ENCODE results near the gene PIGR.
"Not testable (repeated sequence)": the region's sequence is repeated elsewhere in the genome, so short reads cannot be mapped to it uniquely, and the experiment has no call there.

PIGR gene

GRCh38 chr1:206933333-206933945, 12.8 kb downstream of the PIGR start:
- peak; percentile 59 to 79 for DNase-seq

DNA sequence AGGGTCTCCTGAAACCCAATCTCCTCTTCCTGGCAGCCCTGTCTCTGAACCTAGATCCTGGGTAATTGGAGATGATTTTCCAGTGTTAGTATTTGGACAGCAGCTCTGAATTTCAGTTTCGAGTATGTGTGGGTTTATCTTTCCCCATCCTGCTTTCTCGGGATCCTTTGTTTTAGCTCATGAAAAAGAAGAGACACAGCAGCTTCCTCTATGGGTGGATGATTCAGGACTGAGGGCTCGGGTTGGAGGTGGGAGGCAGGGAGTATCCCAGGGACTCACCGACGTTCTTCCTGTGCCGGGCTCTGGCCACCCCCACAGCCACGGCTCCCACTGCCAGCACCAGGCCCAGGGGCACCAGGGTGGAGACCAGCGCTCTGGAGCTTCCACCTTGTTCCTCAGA, 14.1 kb downstream of the PIGR start:
- DNase-seq = peak; percentile 63 to 84

GRCh38 chr1:206931709-206932108, 14.6 kb downstream of the PIGR start:
- DNase-seq = no peak

DNA sequence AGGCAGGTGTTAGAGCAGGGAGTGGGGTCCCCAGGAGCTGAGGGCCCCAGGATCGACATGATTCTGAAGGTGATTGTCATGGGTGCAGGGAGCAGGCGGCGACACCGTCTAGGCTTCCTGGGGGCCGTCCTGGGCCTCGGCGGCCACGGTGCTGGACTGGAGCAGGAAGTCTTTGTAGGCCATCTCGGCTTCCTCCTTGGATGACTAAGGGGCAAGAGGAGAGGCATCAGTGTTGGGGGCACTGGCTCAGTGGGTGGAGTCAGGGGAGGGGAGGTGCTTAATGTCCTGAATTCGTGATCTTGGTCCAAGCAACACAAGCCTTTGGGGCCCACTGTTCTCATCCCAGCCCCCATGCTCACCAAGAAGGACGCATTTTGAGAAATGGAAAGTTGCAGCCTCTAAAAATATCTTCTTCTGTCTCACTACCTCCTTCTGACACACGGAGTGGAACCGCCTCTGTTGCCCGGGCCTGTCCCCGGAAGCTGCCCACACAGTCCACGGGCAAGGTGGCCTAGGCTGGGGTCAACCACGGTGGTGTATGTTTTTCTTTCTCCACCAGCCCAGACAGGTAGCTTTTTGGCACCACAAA, 16.0 kb downstream of the PIGR start:
- peak; percentile 69 to 82 for DNase-seq

DNA sequence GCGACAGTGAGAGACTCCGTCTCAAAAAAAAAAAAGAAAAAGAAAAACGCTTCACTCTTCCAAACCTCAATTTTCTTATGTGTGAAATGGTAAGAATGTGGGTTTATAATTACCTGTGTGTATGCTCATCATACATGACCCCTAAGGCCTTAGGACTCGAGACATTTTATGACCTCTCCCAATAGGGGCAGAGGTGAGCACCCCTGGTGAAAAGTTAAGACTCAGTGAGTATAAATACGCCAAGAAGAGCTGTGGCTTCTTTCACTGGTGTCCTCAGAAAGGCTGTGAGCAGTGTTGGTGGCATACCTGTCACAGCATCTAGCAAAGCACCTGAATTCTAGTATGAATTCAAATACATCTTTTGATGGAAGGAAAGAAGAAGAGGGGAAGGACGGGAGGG, 16.7 kb downstream of the PIGR start:
- DNase-seq = no peak

- no peak for DNase-seq
Measured at GRCh38 chr1:206926286-206926685, 20.0 kb downstream of the PIGR start.

GRCh38 chr1:206925106-206925736, 21.0 kb downstream of the PIGR start:
- peak; percentile 96 for DNase-seq

GRCh38 chr1:206924592-206925105, 21.6 kb downstream of the PIGR start:
- peak; percentile 40 to 82 for DNase-seq

- not testable (repeated sequence) for DNase-seq
Measured at GRCh38 chr1:206923961-206924557, 22.2 kb downstream of the PIGR start.

DNA sequence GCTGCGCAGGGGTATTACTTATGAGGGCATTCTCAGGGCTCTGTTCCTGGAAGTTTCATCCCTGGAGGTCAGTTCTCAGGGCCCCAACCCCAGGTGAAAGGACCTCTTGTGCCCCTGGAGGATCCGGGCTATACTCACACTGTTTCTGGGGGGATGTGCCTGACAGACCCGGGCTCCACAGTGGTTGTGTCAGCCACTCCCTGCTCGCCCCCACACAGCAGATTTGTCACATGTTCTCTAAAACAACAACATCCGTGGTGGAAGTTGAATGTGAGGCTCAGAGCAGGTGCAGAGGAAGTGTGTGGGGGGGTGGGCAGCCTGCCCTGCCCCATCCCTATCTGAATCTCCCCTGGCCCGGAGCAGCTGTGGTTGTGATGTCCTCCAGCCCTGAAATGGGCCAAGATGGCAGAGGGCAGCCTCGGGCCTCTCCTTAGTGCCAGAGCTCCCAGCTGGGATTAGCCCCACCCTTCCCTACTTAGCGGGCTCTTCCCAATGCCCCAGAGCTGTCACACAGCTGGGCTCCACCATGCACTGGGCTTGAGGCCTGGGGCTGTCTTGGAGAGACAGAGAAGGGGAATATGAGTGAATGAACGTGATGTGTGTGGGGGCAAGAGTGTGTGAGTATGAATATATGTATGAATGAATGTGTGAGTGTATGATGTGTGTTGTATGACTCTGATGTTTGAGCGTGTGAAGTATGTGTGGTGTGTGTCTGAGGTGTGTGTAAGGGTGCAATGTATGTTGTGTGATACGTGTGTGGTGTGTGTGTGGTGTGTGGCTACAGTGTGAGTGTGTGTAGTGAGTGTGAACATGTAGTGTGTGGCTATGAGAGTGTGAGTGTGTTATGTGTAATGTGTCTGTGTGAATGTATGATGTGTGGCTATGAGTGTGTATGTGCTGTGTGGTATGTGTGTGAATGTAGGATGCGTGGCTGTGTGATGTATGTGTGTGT, 23.0 kb downstream of the PIGR start:
- DNase-seq = peak; percentile 60 to 88

DNA sequence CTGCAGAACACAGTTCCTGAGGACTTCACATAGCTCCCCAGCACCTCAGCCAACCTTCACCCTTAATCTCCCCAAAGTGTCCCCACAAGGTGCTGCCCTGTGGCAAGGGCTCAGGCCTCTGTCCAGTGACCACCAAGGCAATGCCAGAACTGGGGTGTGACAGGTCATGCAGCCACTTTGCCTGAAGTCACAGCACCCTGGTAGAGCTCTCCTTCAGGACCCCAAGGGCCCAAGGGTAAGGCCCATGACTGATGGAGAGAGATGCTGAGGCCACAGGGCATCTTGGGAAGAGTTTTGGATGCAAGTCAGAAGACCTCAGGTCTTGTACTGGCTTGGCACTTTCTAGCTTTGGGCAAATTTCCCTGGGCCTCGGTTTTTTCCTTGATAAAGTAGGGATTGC, 23.7 kb downstream of the PIGR start:
- DNase-seq = no peak

DNA sequence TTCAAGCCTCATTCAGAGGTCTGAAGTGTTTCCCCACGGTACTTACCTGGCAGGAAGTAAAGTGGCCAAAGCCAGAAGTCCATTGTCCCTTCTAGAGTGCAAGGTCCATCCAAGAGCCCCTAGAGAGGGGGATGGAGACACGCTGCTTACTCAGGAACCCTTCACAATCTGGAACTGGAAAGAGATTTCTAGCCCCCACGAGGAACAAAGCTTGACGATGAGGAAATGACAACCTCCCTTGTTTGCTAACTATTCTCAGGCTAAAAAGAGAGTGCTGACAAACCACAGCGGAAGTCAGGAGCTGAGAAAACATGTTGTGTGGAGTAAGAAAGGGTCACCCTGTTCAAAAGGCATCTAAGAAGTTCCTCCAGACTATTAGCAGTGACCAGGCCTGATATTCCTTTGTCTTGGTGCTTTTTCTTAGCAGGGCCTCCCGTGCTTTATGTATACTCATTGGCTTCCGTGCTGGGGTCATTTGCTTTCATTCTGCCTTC, 24.4 kb downstream of the PIGR start, which contains the start of gene FCMR:
TSS of gene FCMR (minus strand) at position 170 of the 494 bp plus-strand sequence. CDS start at position 83, 87 bp downstream.
- peak; percentile 91 to 92 for DNase-seq

GRCh38 chr1:206918076-206918475, 28.2 kb downstream of the PIGR start:
- DNase-seq = no peak

- DNase-seq = no peak
Measured at GRCh38 chr1:206916000-206916709, 30.1 kb downstream of the PIGR start.

- no peak for DNase-seq
Measured at GRCh38 chr1:206915030-206915735, 31.1 kb downstream of the PIGR start.

GRCh38 chr1:206913766-206914537, 32.3 kb downstream of the PIGR start:
- DNase-seq = no peak

DNA sequence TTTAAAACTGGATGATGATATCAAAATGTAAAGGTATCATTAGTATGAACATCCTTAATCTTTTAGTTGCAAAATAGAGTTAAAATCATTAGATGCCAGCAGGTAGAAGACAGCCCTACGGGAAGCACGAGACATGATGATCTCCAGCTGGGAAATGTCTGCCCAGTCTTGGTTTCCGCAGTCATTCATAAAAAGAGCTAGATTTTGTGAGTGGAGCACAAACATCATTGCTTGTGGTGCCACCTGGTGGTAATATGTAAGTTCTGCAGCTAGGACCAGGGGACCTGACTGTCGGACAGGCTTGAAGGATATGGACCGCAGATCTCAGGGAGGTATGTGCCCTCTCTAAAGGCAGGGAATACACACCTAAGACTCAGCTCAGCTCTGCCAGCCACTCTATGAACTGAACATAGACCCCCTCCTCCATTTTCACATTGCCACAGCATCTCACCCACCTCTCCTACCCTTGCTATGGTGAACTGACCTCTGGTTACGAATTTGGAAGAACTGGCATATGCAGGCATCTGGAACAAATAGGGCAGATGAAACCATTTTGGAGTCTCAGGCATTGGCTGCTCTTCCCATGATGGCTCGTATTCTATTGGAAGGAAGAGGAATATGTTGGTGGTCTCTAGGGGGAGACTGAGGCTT, 33.7 kb downstream of the PIGR start:
- DNase-seq = peak; percentile 80 to 86

- DNase-seq = peak; percentile 54 to 60
Measured at GRCh38 chr1:206911064-206911663, 35.1 kb downstream of the PIGR start.

GRCh38 chr1:206909883-206910318, 36.4 kb downstream of the PIGR start:
- DNase-seq = no peak
